Measurements from ENCODE around the gene MRPL40.

DNA sequence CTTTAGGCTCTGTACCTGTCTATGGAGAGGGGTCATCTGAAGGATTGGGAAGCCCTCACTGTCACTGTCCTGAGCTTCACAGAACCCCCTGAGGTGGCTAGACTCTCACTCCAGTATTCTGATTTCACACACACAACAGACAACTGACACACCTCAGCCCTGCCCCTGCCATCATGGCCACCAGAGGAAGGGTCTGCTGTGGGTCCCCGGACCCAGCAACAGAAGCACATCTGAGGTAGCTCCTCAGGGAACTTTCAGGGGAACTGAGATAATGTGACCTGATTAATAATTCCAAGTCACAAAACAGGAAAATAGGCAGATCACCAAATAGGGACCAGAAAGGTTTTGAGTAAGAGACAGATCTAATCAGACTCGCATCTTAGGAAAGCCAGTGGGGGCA, 22.7 kb downstream of the MRPL40 start:
- no peak for TF ChIP-seq POLR2A (IDR thresholded peaks at IDR 0.05)
- TF ChIP-seq, protein P1, sequence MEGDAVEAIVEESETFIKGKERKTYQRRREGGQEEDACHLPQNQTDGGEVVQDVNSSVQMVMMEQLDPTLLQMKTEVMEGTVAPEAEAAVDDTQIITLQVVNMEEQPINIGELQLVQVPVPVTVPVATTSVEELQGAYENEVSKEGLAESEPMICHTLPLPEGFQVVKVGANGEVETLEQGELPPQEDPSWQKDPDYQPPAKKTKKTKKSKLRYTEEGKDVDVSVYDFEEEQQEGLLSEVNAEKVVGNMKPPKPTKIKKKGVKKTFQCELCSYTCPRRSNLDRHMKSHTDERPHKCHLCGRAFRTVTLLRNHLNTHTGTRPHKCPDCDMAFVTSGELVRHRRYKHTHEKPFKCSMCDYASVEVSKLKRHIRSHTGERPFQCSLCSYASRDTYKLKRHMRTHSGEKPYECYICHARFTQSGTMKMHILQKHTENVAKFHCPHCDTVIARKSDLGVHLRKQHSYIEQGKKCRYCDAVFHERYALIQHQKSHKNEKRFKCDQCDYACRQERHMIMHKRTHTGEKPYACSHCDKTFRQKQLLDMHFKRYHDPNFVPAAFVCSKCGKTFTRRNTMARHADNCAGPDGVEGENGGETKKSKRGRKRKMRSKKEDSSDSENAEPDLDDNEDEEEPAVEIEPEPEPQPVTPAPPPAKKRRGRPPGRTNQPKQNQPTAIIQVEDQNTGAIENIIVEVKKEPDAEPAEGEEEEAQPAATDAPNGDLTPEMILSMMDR (IDR thresholded peaks at IDR 0.05) = no peak
